ENCODE measurements around the gene EXT2.

DNA sequence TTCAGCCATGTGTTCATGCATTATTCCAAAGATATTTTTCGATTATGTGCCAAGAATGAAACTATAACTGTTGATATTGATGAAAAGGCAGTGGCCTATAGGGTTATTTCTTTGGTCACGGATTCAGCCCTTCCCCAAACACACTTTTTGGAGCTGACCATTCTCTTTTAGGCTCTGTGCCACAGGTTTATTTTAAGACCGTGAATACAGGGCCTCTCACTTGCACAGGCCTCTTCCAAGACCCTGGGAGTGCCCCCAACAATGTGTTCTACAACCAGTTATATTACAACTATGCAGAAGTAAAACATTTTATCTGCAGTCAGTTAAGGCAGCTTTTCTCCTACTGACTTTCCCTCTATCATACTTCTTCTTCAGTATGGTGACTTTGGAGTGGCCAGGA, 109.9 kb downstream of the EXT2 start:
- TF ChIP-seq, protein P1, sequence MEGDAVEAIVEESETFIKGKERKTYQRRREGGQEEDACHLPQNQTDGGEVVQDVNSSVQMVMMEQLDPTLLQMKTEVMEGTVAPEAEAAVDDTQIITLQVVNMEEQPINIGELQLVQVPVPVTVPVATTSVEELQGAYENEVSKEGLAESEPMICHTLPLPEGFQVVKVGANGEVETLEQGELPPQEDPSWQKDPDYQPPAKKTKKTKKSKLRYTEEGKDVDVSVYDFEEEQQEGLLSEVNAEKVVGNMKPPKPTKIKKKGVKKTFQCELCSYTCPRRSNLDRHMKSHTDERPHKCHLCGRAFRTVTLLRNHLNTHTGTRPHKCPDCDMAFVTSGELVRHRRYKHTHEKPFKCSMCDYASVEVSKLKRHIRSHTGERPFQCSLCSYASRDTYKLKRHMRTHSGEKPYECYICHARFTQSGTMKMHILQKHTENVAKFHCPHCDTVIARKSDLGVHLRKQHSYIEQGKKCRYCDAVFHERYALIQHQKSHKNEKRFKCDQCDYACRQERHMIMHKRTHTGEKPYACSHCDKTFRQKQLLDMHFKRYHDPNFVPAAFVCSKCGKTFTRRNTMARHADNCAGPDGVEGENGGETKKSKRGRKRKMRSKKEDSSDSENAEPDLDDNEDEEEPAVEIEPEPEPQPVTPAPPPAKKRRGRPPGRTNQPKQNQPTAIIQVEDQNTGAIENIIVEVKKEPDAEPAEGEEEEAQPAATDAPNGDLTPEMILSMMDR (IDR thresholded peaks at IDR 0.05) = no peak
- TF ChIP-seq POLR2AphosphoS5 (IDR thresholded peaks at IDR 0.05) (no peak), POLR2A (IDR thresholded peaks at IDR 0.05) (no peak), EP300 (IDR thresholded peaks at IDR 0.05) (no peak)
